HCT116 (cell line): ENCODE data around the gene GPRIN1. TPM values are rescaled to one million over a fixed set of nuclear protein-coding genes. Genes with fewer than 3 reads are reported as not detected.

Experiments used
- ATAC-seq: fragments of 200-7000 bp; cut with Tn5 transposase; 2 replicates; pipeline ENCODE4 v1.9.1; 2020; ENCODE audit warnings: mild to moderate bottlenecking, moderate library complexity
- BruUV-seq: library from RNA; stranded (reverse); fragments of 400-500 nt; replicated peaks from 2 replicates; lab custom pipeline; 2021; lab: Mats Ljungman, UMichigan
- CTCF ChIA-PET: fragments of 300-600 bp; sonication (Branson Sonifier 250); formaldehyde crosslinking; loops from one replicate; lab custom pipeline; 2021; ENCODE audit warnings: antibody characterized with exemption; lab: Charles Lee
- POLR2A ChIA-PET: fragments of 300-600, 350-600 bp; sonication (Branson Sonifier 250); formaldehyde crosslinking; loops from one replicate; lab custom pipeline; 2021; ENCODE audit warnings: antibody characterized with exemption; lab: Charles Lee
- RAD21 ChIA-PET, 2 experiments: fragments of 300-600 bp; sonication (Branson Sonifier 250); formaldehyde crosslinking; loops; one replicate each; lab custom pipeline; 2023; ENCODE audit warnings: low total read pairs in 2 of 2; ENCODE audit not compliant: uncharacterized antibody in 2 of 2, unreplicated experiment in 2 of 2, low non-redundant PET in 1 of 2; lab: Charles Lee
- DNase-seq: peaks from one replicate; pipeline ENCODE4 v3.0.0-alpha.2; 2010; ENCODE audit warnings: low read depth, low spot score
- H2AFZ ChIP-seq: fragments of 200-600 bp; shearing (Covaris generic), sonication (generic); 2 replicates; pipeline ENCODE4 v1.6.1; 2017; ENCODE audit warnings: low read depth, mixed run types, mixed read lengths, antibody characterized with exemption, low read length; ENCODE audit not compliant: poor library complexity, severe bottlenecking
- H3K27ac ChIP-seq: 2 replicates; pipeline ENCODE4 v1.5.1; 2012; ENCODE audit warnings: low read depth, low read length
- H3K27me3 ChIP-seq: fragments of 200-600 bp; sonication (generic); 2 replicates; pipeline ENCODE4 v1.6.1; 2016; ENCODE audit warnings: mixed run types, low read length, mixed read lengths; ENCODE audit not compliant: insufficient read depth
- H3K36me3 ChIP-seq, 2 experiments: fragments of 200-500 bp in 1 of 2; fragments of 200-600 bp in 1 of 2; sonication (Bioruptor generic) in 1 of 2; sonication (generic) in 1 of 2; 2 replicates each; pipeline versions ENCODE4 v1.5.1 to v1.6.1; 2014 to 2016; ENCODE audit warnings: low read length in 2 of 2, inconsistent platforms in 1 of 2, mixed read lengths in 1 of 2, mixed run types in 1 of 2; ENCODE audit not compliant: insufficient read depth in 2 of 2, control insufficient read depth in 1 of 2
- H3K4me1 ChIP-seq, 2 experiments: fragments of 200-600 bp in 1 of 2; sonication (generic) in 1 of 2; 2 replicates each; pipeline versions ENCODE4 v1.5.1 to v1.6.1; 2012 to 2017; ENCODE audit warnings: low read length in 2 of 2, inconsistent platforms in 1 of 2, mild to moderate bottlenecking in 1 of 2, mixed read lengths in 1 of 2, mixed run types in 1 of 2, moderate library complexity in 1 of 2; ENCODE audit not compliant: insufficient read depth in 2 of 2, control insufficient read depth in 1 of 2
- H3K4me2 ChIP-seq: fragments of 200-600 bp; sonication (generic); 2 replicates; pipeline ENCODE4 v1.6.1; 2017; ENCODE audit warnings: mixed run types, low read length, mixed read lengths
- H3K4me3 ChIP-seq, 2 experiments: fragments of 200-600 bp in 1 of 2; sonication (generic) in 1 of 2; replicated peaks in 1 of 2; 2 replicates each; pipeline ENCODE4 v1.5.1; 2011 to 2016; ENCODE audit warnings: low read length in 2 of 2, control low read depth in 1 of 2, low read depth in 1 of 2, mild to moderate bottlenecking in 1 of 2, mixed read lengths in 1 of 2, mixed run types in 1 of 2
- H3K79me2 ChIP-seq: fragments of 200-600 bp; sonication (generic); 2 replicates; pipeline ENCODE4 v1.6.1; 2017; ENCODE audit warnings: mild to moderate bottlenecking, mixed run types, low read length, moderate library complexity, mixed read lengths; ENCODE audit not compliant: insufficient read depth
- H3K9ac ChIP-seq: fragments of 200-600 bp; sonication (generic); 2 replicates; pipeline ENCODE4 v1.6.1; 2016; ENCODE audit warnings: low read length, mixed read lengths
- H3K9me2 ChIP-seq: fragments of 200-600 bp; sonication (generic), shearing (Covaris generic); 2 replicates; pipeline ENCODE4 v1.6.1; 2017; ENCODE audit warnings: mixed run types, mild to moderate bottlenecking, moderate library complexity; ENCODE audit not compliant: insufficient read depth
- H3K9me3 ChIP-seq, 2 experiments: fragments of 200-500 bp in 1 of 2; fragments of 200-600 bp in 1 of 2; sonication (Bioruptor generic) in 1 of 2; sonication (generic) in 1 of 2; 2 replicates each; pipeline ENCODE4 v1.6.1; 2014 to 2017; ENCODE audit warnings: low read length in 2 of 2, mixed read lengths in 2 of 2, inconsistent platforms in 1 of 2, low read depth in 1 of 2, mild to moderate bottlenecking in 1 of 2, mixed run types in 1 of 2, moderate library complexity in 1 of 2; ENCODE audit not compliant: control insufficient read depth in 1 of 2, insufficient read depth in 1 of 2
- H4K20me1 ChIP-seq: fragments of 200-600 bp; sonication (generic), shearing (Covaris generic); 2 replicates; pipeline ENCODE4 v1.6.1; 2017; ENCODE audit warnings: mixed run types, mild to moderate bottlenecking, moderate library complexity; ENCODE audit not compliant: insufficient read depth
- CEBPB ChIP-seq: IDR thresholded peaks from 2 replicates; pipeline ENCODE4 v1.6.1; 2012; ENCODE audit warnings: low read depth
- EGR1 ChIP-seq: IDR thresholded peaks from 2 replicates; pipeline ENCODE4 v1.6.1; 2012; ENCODE audit warnings: low read depth
- ELF1 ChIP-seq: IDR thresholded peaks from 2 replicates; pipeline ENCODE4 v1.6.1; 2012; ENCODE audit warnings: low read depth, borderline replicate concordance
- FOSL1 ChIP-seq: IDR thresholded peaks from 2 replicates; pipeline ENCODE4 v1.6.1; 2012; ENCODE audit warnings: low read depth
- JUND ChIP-seq: IDR thresholded peaks from 2 replicates; pipeline ENCODE4 v1.6.1; 2012
- POLR2AphosphoS5 ChIP-seq: IDR thresholded peaks from 2 replicates; pipeline ENCODE4 v1.6.1; 2011; ENCODE audit warnings: mild to moderate bottlenecking, low read depth, low read length, moderate library complexity
- RAD21 ChIP-seq: IDR thresholded peaks from 2 replicates; pipeline ENCODE4 v1.6.1; 2012; ENCODE audit warnings: low read depth, mild to moderate bottlenecking
- SIN3A ChIP-seq: IDR thresholded peaks from 2 replicates; pipeline ENCODE4 v1.6.1; 2012; ENCODE audit warnings: low read depth
- SP1 ChIP-seq: IDR thresholded peaks from 2 replicates; pipeline ENCODE4 v1.6.1; 2012; ENCODE audit warnings: low read depth
- SRF ChIP-seq: IDR thresholded peaks from 2 replicates; pipeline ENCODE4 v1.6.1; 2012; ENCODE audit warnings: low read depth
- TCF7L2 ChIP-seq: IDR thresholded peaks from 2 replicates; pipeline ENCODE4 v1.7.0; 2011; ENCODE audit warnings: borderline replicate concordance, inconsistent platforms; ENCODE audit not compliant: insufficient read depth, insufficient read length; ENCODE audit errors: extremely low read depth
- YY1 ChIP-seq: IDR thresholded peaks from 2 replicates; pipeline ENCODE4 v1.6.1; 2011; ENCODE audit warnings: low read length, low read depth, moderate library complexity, mild to moderate bottlenecking; ENCODE audit not compliant: insufficient replicate concordance; ENCODE audit errors: extremely low read depth
- ZNF274 ChIP-seq: fragments of 200-500 bp; sonication (Bioruptor generic); IDR thresholded peaks from 2 replicates; pipeline ENCODE4 v1.6.1; 2014; ENCODE audit warnings: mild to moderate bottlenecking, low read depth, low read length, inconsistent platforms
- intact Hi-C: fragments of 100-400 bp; cut with micrococcal nuclease; formaldehyde crosslinking; loops from 2 replicates; pipeline ENCODE4 v1.10.0; 2022
- total RNA-seq: library from RNA; stranded (reverse); gene quantifications from one replicate; pipeline ENCODE4 v1.2.1, GENCODE V29; 2021; ENCODE audit not compliant: unreplicated experiment
- TF ChIP-seq, protein P1 (sequence below): IDR thresholded peaks from 2 replicates; pipeline ENCODE4 v1.6.1; 2012
- TF ChIP-seq, protein P2 (sequence below): IDR thresholded peaks from 2 replicates; pipeline ENCODE4 v1.6.1; 2012

GPRIN1 gene
- total RNA-seq, 1 experiment from 2014 or later = 14.2 TPM

DNA sequence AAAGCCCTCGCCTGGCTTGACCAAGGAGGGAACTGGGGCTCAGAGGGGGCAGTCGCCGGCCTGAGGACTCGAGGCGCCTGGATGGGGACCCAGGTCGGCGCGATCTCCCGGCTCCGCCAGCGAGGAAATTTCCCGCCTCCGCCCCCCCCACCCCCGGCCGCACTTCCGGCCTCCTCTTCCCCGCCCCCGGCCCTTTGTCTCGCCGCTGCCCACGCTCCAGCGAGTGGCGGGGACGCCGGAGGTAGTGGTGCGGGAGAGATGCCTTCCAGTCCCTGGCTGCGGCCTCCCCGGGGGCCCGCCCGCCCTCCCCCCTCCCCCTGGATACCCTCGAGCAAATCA is 448 bp upstream of the GPRIN1 start:
- Histone ChIP-seq H3K27ac (peak overlapping the region; percentile 75), H3K79me2 (peaks cover 19% of the 10 kb centered on the region), H3K9me3 (no peaks in the 10 kb centered on the region), H2AFZ (no peak overlapping the region), H3K9me2 (no peaks in the 10 kb centered on the region), H3K4me1 (peaks cover 22 to 40% of the 10 kb centered on the region in 2 experiments), H3K36me3 (no peaks in the 10 kb centered on the region), H3K9ac (peak overlapping the region; percentile 68; the same call in 1 of the 2 replicates), H3K27me3 (no peaks in the 10 kb centered on the region), H4K20me1 (no peaks in the 10 kb centered on the region), H3K4me3 (peak overlapping the region; percentile 50 to 74), H3K4me2 (peak overlapping the region; percentile 96)
- RAD21 ChIA-PET = no interaction called here
- CTCF ChIA-PET = no interaction called here
- intact Hi-C loops = no loop called here
- POLR2A ChIA-PET = no interaction called here
- DNase-seq (no peak), ATAC-seq (peak; percentile 39)
- no peak for TF ChIP-seq CEBPB
- TF ChIP-seq RAD21 = no peak
- no peak for TF ChIP-seq SP1
- TF ChIP-seq FOSL1 = no peak
- peak; percentile 8 for TF ChIP-seq TCF7L2
- no peak for TF ChIP-seq ELF1
- TF ChIP-seq, protein P1, sequence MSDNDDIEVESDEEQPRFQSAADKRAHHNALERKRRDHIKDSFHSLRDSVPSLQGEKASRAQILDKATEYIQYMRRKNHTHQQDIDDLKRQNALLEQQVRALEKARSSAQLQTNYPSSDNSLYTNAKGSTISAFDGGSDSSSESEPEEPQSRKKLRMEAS = no peak
- TF ChIP-seq SIN3A = no peak
- TF ChIP-seq POLR2AphosphoS5 = no peak
- TF ChIP-seq ZNF274 = no peak
- TF ChIP-seq, protein P2, sequence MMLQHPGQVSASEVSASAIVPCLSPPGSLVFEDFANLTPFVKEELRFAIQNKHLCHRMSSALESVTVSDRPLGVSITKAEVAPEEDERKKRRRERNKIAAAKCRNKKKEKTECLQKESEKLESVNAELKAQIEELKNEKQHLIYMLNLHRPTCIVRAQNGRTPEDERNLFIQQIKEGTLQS = no peak
- no peak for TF ChIP-seq SRF
- no peak for TF ChIP-seq YY1
- TF ChIP-seq EGR1 = 0 out of 2 replicates have a peak, but pooled peaks have one; percentile 42
- TF ChIP-seq JUND = no peak
- no TSS peak for BruUV-seq
